GM12878 (cell line): ENCODE measurements around the gene CFAP91. TPM values are rescaled to one million over a fixed set of nuclear protein-coding genes. Genes with fewer than 3 reads are reported as not detected.

Experiments
- ASH2L ChIP-seq: fragments of 300-600, 200-600 bp; sonication (generic); IDR thresholded peaks from 2 replicates; pipeline ENCODE4 v1.6.1; 2017; ENCODE audit warnings: low read depth, mild to moderate bottlenecking, borderline replicate concordance
- ATF3 ChIP-seq: IDR thresholded peaks from 2 replicates; pipeline ENCODE4 v1.6.1; 2011; ENCODE audit warnings: low read depth, mild to moderate bottlenecking, low read length, moderate library complexity, borderline replicate concordance; ENCODE audit errors: extremely low read depth
- BRCA1 ChIP-seq: IDR thresholded peaks from 2 replicates; pipeline ENCODE4 v1.6.1; 2011; ENCODE audit warnings: low read depth, low read length, improper control_type of control experiment
- CEBPB ChIP-seq, 2 experiments: fragments of 150-350 bp in 1 of 2; IDR thresholded peaks; 2 replicates each; pipeline ENCODE4 v1.6.1; 2012 to 2014; ENCODE audit warnings: low read depth in 2 of 2, low read length in 2 of 2, borderline replicate concordance in 1 of 2, inconsistent platforms in 1 of 2
- CEBPZ ChIP-seq: fragments of 150-350 bp; IDR thresholded peaks from 2 replicates; pipeline ENCODE4 v1.6.1; 2016; ENCODE audit warnings: low read depth, low read length
- CHD4 ChIP-seq: fragments of 200-600 bp; sonication (generic); IDR thresholded peaks from 2 replicates; pipeline ENCODE4 v1.6.1; 2016; ENCODE audit warnings: mild to moderate bottlenecking
- CREM ChIP-seq: IDR thresholded peaks from 2 replicates; pipeline ENCODE4 v1.6.1; 2014; ENCODE audit warnings: antibody characterized with exemption, low read depth
- E2F4 ChIP-seq: IDR thresholded peaks from 2 replicates; pipeline ENCODE4 v1.6.1; 2012; ENCODE audit warnings: low read depth, low read length, improper control_type of control experiment
- EGR1 ChIP-seq, 2 experiments: IDR thresholded peaks; 1 replicate in 1 of 2; 2 replicates in 1 of 2; pipeline ENCODE4 v1.6.1; 2011 to 2012; ENCODE audit warnings: low read depth in 2 of 2, low read length in 2 of 2, borderline replicate concordance in 1 of 2, mild to moderate bottlenecking in 1 of 2, moderate library complexity in 1 of 2
- HCFC1 ChIP-seq: fragments of 150-350 bp; IDR thresholded peaks from 2 replicates; pipeline ENCODE4 v1.6.1; 2014; ENCODE audit warnings: low read length
- HDGF ChIP-seq: fragments of 450-650 bp; IDR thresholded peaks from 2 replicates; pipeline ENCODE4 v1.6.1; 2016; ENCODE audit warnings: antibody characterized with exemption
- MXI1 ChIP-seq: fragments of 150-350 bp; IDR thresholded peaks from 2 replicates; pipeline ENCODE4 v1.6.1; 2011; ENCODE audit warnings: low read depth, mild to moderate bottlenecking, inconsistent platforms, low read length, improper control_type of control experiment
- NBN ChIP-seq: fragments of 450-650 bp; IDR thresholded peaks from 2 replicates; pipeline ENCODE4 v1.6.1; 2016
- NFYA ChIP-seq: IDR thresholded peaks from 2 replicates; pipeline ENCODE4 v1.6.1; 2011; ENCODE audit warnings: low read depth, mild to moderate bottlenecking, low read length, improper control_type of control experiment, borderline replicate concordance
- PAX8 ChIP-seq: fragments of 450-650 bp; IDR thresholded peaks from 2 replicates; pipeline ENCODE4 v1.6.1; 2017; ENCODE audit warnings: mild to moderate bottlenecking, moderate library complexity
- RCOR1 ChIP-seq: conservative IDR thresholded peaks from 2 replicates; pipeline ENCODE4 v1.6.1; 2012; ENCODE audit warnings: low read depth, low read length, improper control_type of control experiment
- SIN3A ChIP-seq: IDR thresholded peaks from 2 replicates; pipeline ENCODE4 v1.6.1; 2012; ENCODE audit warnings: low read depth, low read length, improper control_type of control experiment
- SREBF2 ChIP-seq: IDR thresholded peaks from 2 replicates; pipeline ENCODE4 v1.6.1; 2012; ENCODE audit warnings: mild to moderate bottlenecking, low read length
- SUPT20H ChIP-seq: IDR thresholded peaks from 2 replicates; pipeline ENCODE4 v1.6.1; 2011; ENCODE audit warnings: low read depth, mild to moderate bottlenecking, low read length, moderate library complexity, borderline replicate concordance; ENCODE audit not compliant: control insufficient read depth
- TAF1 ChIP-seq: IDR thresholded peaks from 2 replicates; pipeline ENCODE4 v1.6.1; 2011; ENCODE audit warnings: mild to moderate bottlenecking, low read depth, low read length, borderline replicate concordance
- TBL1XR1 ChIP-seq: IDR thresholded peaks from 2 replicates; pipeline ENCODE4 v1.6.1; 2012; ENCODE audit warnings: low read depth, low read length, improper control_type of control experiment
- ZNF207 ChIP-seq: fragments of 450-650 bp; IDR thresholded peaks from 2 replicates; pipeline ENCODE4 v1.6.1; 2014; ENCODE audit warnings: antibody characterized with exemption, mild to moderate bottlenecking, borderline replicate concordance
- ZNF384 ChIP-seq: IDR thresholded peaks from 2 replicates; pipeline ENCODE4 v1.6.1; 2012; ENCODE audit warnings: low read depth, mild to moderate bottlenecking, low read length, improper control_type of control experiment, borderline replicate concordance
- ZNF622 ChIP-seq: fragments of 450-650 bp; IDR thresholded peaks from 2 replicates; pipeline ENCODE4 v1.6.1; 2017; ENCODE audit warnings: mild to moderate bottlenecking, inconsistent platforms
- ZNF687 ChIP-seq: fragments of 450-650 bp; IDR thresholded peaks from 2 replicates; pipeline ENCODE4 v1.6.1; 2017; ENCODE audit warnings: mild to moderate bottlenecking, moderate library complexity
- polyA plus RNA-seq, 11 experiments: library from polyadenylated mRNA; depleted of rRNA in 4 of 11; unstranded in 6 of 11; stranded (reverse) in 5 of 11; fragments of >200 nt; fragmentation: Nextera tagmentation in 4 of 11; fragmentation: Illumina TruSeq in 1 of 11; extraction: Ambion mirVana in 4 of 11; extraction: Trizol in 1 of 11; gene quantifications; 1 replicate in 1 of 11; 2 replicates in 10 of 11; pipeline versions ENCODE4 v1.2.1 to v1.2.3, GENCODE V29; 2011 to 2016; ENCODE audit warnings: inconsistent platforms in 2 of 11, missing spikeins in 2 of 11, low read depth in 1 of 11
- total RNA-seq, 4 experiments: library from RNA; depleted of rRNA in 3 of 4; stranded (reverse); fragments of >200 nt in 3 of 4; fragmentation: Illumina TruSeq in 1 of 4; extraction: Trizol in 1 of 4; gene quantifications; 2 replicates each; pipeline versions ENCODE4 v1.2.1 to v1.2.3, GENCODE V29; 2013 to 2021

The CFAP91 gene
- total and polyA plus RNA-seq, 10 of the 15 experiments (the other 5 are each of a cell fraction or from before 2014, with no cell fraction given), result 0.03 to 2.2 (median 0.92) TPM

GRCh38 chr3:119677641-119677934, 25.2 kb upstream of the CFAP91 start (continued):
- TF ChIP-seq CEBPZ (no peak), E2F4 (no peak), NFYA (no peak), SIN3A (peak; percentile 3; the same call in 1 of the 2 replicates), TBL1XR1 (0 out of 2 replicates have a peak, but pooled peaks have one; percentile 10), ZNF687 (no peak), ASH2L (no peak), TAF1 (no peak), EGR1 (IDR thresholded peaks at IDR 0.05; ENCODE audit: borderline replicate concordance in 1 of 2, low read depth in 2 of 2, low read length in 2 of 2) (no peak), BRCA1 (no peak), HCFC1 (no peak), ZNF622 (no peak), ZNF384 (no peak), MXI1 (no peak), SREBF2 (no peak), CREM (0 out of 2 replicates have a peak, but pooled peaks have one; percentile 27), PAX8 (no peak), RCOR1 (no peak), NBN (no peak; the same call in 1 of the 2 replicates), CHD4 (no peak), ATF3 (no peak), SUPT20H (no peak), CEBPB (IDR thresholded peaks at IDR 0.05; ENCODE audit: borderline replicate concordance in 1 of 2, low read depth in 2 of 2, low read length in 2 of 2) (no peak), ZNF207 (no peak), HDGF (no peak)
